ENCODE measurements around the gene CES5A.
"Not testable (repeated sequence)": the region's sequence is repeated elsewhere in the genome, so short reads cannot be mapped to it uniquely, and the experiment has no call there.

Gene CES5A

DNA sequence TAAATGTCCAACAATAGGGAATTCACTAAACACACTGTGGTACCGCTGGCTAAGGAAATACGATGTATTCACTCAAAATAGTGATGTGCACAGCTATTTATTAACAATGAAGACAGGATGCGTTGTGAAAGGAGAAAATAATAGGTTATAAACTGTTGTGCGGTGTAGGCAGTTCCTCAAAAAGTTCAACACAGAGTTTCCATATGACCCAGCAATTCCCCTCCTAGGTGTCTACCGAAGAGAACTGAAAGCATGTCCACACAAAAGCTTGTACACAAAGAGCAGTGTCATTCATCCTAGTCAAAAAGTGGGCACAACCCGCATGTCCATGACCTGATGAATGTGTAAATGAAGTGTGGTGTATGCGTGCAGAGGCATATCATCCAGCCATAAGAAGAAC is 41.1 kb downstream of the CES5A start:
- TF ChIP-seq, protein P1, sequence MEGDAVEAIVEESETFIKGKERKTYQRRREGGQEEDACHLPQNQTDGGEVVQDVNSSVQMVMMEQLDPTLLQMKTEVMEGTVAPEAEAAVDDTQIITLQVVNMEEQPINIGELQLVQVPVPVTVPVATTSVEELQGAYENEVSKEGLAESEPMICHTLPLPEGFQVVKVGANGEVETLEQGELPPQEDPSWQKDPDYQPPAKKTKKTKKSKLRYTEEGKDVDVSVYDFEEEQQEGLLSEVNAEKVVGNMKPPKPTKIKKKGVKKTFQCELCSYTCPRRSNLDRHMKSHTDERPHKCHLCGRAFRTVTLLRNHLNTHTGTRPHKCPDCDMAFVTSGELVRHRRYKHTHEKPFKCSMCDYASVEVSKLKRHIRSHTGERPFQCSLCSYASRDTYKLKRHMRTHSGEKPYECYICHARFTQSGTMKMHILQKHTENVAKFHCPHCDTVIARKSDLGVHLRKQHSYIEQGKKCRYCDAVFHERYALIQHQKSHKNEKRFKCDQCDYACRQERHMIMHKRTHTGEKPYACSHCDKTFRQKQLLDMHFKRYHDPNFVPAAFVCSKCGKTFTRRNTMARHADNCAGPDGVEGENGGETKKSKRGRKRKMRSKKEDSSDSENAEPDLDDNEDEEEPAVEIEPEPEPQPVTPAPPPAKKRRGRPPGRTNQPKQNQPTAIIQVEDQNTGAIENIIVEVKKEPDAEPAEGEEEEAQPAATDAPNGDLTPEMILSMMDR (IDR thresholded peaks at IDR 0.05; ENCODE audit: low read depth, low read length, missing control alignments), result no peak
- in situ Hi-C loops (cut with HindIII; ENCODE audit: low sequenced_read_pairs), result no loop called here
- no peak for DNase-seq (ENCODE audit: low read depth)
- H3K4me3 ChIP-seq (ENCODE audit: low read depth, low read length), result no peak overlapping the region

DNA sequence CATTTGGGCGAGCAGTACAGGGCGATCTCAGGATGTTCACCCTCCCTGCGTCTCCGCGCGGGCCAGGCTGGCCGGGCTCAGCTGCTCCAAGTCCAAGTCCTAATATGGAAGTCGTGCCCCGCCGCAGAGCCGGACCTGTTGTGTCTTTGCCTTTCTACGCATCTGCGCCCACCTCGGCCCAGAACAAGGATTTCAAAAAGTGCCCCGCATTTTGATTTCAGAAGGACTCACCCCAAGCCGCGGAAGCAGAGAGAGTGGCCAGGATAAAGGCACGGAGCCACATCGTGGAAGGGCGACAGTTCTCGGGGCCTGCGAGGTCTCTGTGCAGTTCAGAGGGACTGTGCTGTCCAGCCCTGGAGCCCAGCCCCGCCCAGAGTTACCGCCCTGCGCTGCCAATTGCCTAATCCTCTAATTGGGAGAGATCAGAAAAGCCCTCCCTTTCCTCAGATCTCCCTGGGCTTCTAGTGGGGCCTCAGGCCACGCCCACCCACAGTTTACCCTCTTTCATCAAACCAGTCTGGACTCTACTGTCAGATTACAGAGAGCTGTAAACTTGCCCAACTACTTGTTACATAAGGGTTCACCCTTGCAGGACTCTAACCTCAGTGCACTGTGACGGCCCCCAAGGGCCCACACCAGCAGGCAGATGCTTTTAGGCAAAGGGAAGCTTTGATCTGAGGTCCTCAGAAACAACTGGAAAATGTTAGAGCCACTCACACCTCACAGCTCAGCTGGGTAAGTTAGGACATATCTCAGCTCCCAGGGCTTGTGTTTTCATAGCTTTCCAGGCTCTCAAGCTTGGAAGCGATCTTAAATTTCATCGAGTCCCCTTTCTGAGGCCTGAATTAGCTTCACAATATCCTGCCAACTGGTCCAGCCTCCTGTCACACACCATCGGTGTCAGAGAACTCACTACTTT is 42.1 kb downstream of the CES5A start, which contains the start of gene CES1:
Gene CES1 (minus strand): TSS at position 324 of the 919 bp plus-strand sequence. CDS start 41 bp downstream, at position 283.
- TF ChIP-seq, protein P1 (IDR thresholded peaks at IDR 0.05; ENCODE audit: low read depth, low read length, missing control alignments), result no peak
- no peak within 1 kb of the TSS for H3K4me3 ChIP-seq (ENCODE audit: low read depth, low read length)
- in situ Hi-C loops (cut with HindIII; ENCODE audit: low sequenced_read_pairs), result no loop called here
- DNase-seq (ENCODE audit: low read depth), result no peak

- in situ Hi-C loops (cut with HindIII; ENCODE audit: low sequenced_read_pairs), result no loop called here
- TF ChIP-seq, protein P1 (IDR thresholded peaks at IDR 0.05; ENCODE audit: low read depth, low read length, missing control alignments), result no peak
- DNase-seq (ENCODE audit: low read depth), result no peak
- H3K4me3 ChIP-seq (ENCODE audit: low read depth, low read length), result no peak overlapping the region
These were observed 42.8 kb downstream of the CES5A start for GRCh38 chr16:55832425-55832772.

DNA sequence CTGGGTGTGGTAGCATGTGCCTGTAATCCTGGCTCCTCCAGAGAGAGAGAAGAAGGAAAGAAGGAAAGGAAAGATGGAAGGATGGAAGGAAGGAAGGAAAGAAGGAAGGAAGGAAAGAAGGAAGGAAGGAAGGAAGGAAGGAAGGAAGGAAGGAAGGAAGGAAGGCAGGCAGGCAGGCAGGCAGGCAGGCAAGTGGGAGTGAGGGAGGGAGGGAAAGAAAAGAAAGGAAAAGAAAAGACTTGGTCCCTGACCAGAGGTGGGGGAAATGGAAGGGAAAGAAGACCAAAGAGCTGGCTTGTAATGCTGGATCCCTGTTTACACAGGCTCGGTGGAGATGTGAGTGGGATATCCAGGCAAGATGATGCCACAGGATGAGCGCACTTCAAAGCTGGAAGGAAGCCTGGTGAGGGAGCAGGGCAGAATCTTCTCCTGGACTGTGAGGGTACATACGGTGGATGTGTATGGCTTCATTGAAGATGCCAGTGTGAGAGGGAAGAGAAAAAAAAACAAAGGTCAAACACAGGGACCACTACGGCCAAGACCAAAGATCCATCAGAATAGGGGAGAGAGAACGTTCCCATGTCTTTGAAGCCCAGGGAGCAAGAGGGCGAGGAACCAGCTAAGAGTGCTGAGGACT is 44.4 kb downstream of the CES5A start:
- in situ Hi-C loops (cut with HindIII; ENCODE audit: low sequenced_read_pairs), result no loop called here
- no peak overlapping the region for H3K4me3 ChIP-seq (ENCODE audit: low read depth, low read length)
- no peak for DNase-seq (ENCODE audit: low read depth)
- TF ChIP-seq, protein P1 (IDR thresholded peaks at IDR 0.05; ENCODE audit: low read depth, low read length, missing control alignments), result no peak

- in situ Hi-C loops (cut with HindIII; ENCODE audit: low sequenced_read_pairs); DNase-seq (ENCODE audit: low read depth); H3K4me3 ChIP-seq (ENCODE audit: low read depth, low read length): not testable (repeated sequence)
These were observed 45.9 kb downstream of the CES5A start for GRCh38 chr16:55829232-55829631.

- TF ChIP-seq, protein P1 (IDR thresholded peaks at IDR 0.05; ENCODE audit: low read depth, low read length, missing control alignments), result no peak
- in situ Hi-C loops (cut with HindIII; ENCODE audit: low sequenced_read_pairs), result no loop called here
- no peak for DNase-seq (ENCODE audit: low read depth)
- H3K4me3 ChIP-seq (ENCODE audit: low read depth, low read length), result no peak overlapping the region
These were observed 46.5 kb downstream of the CES5A start for GRCh38 chr16:55828680-55829079.

All from astrocyte of the cerebellum (primary cell).